SK-N-SH (cell line): Measurements from ENCODE around the gene CCL17. TPM values are rescaled to one million over a fixed set of nuclear protein-coding genes. Genes with fewer than 3 reads are reported as not detected.

Experiments
- CTCF ChIA-PET: fragments of 300-600, 350-600 bp; formaldehyde crosslinking; extraction: SDS; loops from one replicate; lab custom pipeline; 2021; lab: Yijun Ruan, JAX
- POLR2A ChIA-PET: fragments of 350-600 bp; sonication (Branson Sonifier 250); formaldehyde crosslinking; extraction: SDS; loops from one replicate; lab custom pipeline; 2020; ENCODE audit warnings: antibody characterized with exemption, inconsistent platforms; lab: Yijun Ruan, JAX
- DNase-seq: peaks from one replicate; pipeline ENCODE4 v3.0.0; 2012
- H2AFZ ChIP-seq: fragments of 200-600 bp; sonication (generic); 2 replicates; pipeline ENCODE4 v1.8.1; 2016; ENCODE audit warnings: antibody characterized with exemption, mild to moderate bottlenecking, low read depth
- H3F3A ChIP-seq: fragments of 200-600 bp; sonication (generic); replicated peaks from 2 replicates; pipeline ENCODE3; 2016; ENCODE audit warnings: antibody characterized with exemption, mild to moderate bottlenecking; ENCODE audit not compliant: insufficient read depth
- H3K27ac ChIP-seq, 2 experiments: fragments of 200-500 bp in 1 of 2; fragments of 200-600 bp in 1 of 2; sonication (Bioruptor generic) in 1 of 2; sonication (generic), shearing (Covaris generic) in 1 of 2; 2 replicates each; pipeline versions ENCODE4 v1.5.1 to v1.6.1; 2014 to 2016; ENCODE audit warnings: low read depth in 2 of 2, inconsistent platforms in 1 of 2, low read length in 1 of 2, mild to moderate bottlenecking in 1 of 2, mixed read lengths in 1 of 2
- H3K27me3 ChIP-seq: fragments of 200-600 bp; sonication (generic), shearing (Covaris generic); 2 replicates; pipeline ENCODE4 v1.6.1; 2016; ENCODE audit warnings: mixed run types; ENCODE audit not compliant: insufficient read depth
- H3K36me3 ChIP-seq, 2 experiments: fragments of 200-500 bp in 1 of 2; fragments of 200-600 bp in 1 of 2; sonication (Bioruptor generic) in 1 of 2; sonication (generic) in 1 of 2; replicated peaks in 1 of 2; 2 replicates each; pipeline versions ENCODE3 to v1.5.1; 2014 to 2016; ENCODE audit warnings: low read length in 1 of 2, mild to moderate bottlenecking in 1 of 2; ENCODE audit not compliant: insufficient read depth in 2 of 2, control insufficient read depth in 1 of 2
- H3K4me1 ChIP-seq, 2 experiments: fragments of 200-500 bp in 1 of 2; fragments of 200-600 bp in 1 of 2; sonication (Bioruptor generic) in 1 of 2; sonication (generic), shearing (Covaris generic) in 1 of 2; 2 replicates each; pipeline versions ENCODE4 v1.5.1 to v1.6.1; 2014 to 2016; ENCODE audit warnings: low read depth in 1 of 2, low read length in 1 of 2, mixed run types in 1 of 2; ENCODE audit not compliant: insufficient read depth in 2 of 2, control insufficient read depth in 1 of 2
- H3K4me2 ChIP-seq: fragments of 200-600 bp; sonication (generic), shearing (Covaris generic); 2 replicates; pipeline ENCODE4 v1.6.1; 2017; ENCODE audit warnings: mixed run types
- H3K4me3 ChIP-seq, 2 experiments: fragments of 200-500 bp in 1 of 2; fragments of 200-600 bp in 1 of 2; sonication (Bioruptor generic) in 1 of 2; sonication (generic), shearing (Covaris generic) in 1 of 2; 2 replicates each; pipeline versions ENCODE4 v1.5.1 to v1.8.1; 2014 to 2016; ENCODE audit warnings: low read depth in 2 of 2, inconsistent platforms in 1 of 2, low read length in 1 of 2, mild to moderate bottlenecking in 1 of 2, mixed read lengths in 1 of 2, moderate library complexity in 1 of 2
- H3K79me2 ChIP-seq: fragments of 200-600 bp; sonication (generic); 2 replicates; pipeline ENCODE4 v1.8.1; 2017; ENCODE audit warnings: mild to moderate bottlenecking; ENCODE audit not compliant: insufficient read depth
- H3K9ac ChIP-seq: fragments of 200-600 bp; sonication (generic); 2 replicates; pipeline ENCODE4 v1.6.1; 2017; ENCODE audit warnings: mixed run types
- H3K9me2 ChIP-seq: fragments of 200-600 bp; sonication (generic); 2 replicates; pipeline ENCODE4 v1.6.1; 2017; ENCODE audit warnings: mixed run types
- H3K9me3 ChIP-seq: fragments of 200-600 bp; sonication (generic); 2 replicates; pipeline ENCODE4 v1.6.1; 2017; ENCODE audit warnings: mixed run types, mild to moderate bottlenecking, moderate library complexity
- H4K20me1 ChIP-seq: fragments of 200-600 bp; sonication (generic); 2 replicates; pipeline ENCODE4 v1.6.1; 2017; ENCODE audit warnings: mild to moderate bottlenecking, mixed run types; ENCODE audit not compliant: insufficient read depth
- ELF1 ChIP-seq: IDR thresholded peaks from 2 replicates; pipeline ENCODE4 v1.4.0; 2012
- EP300 ChIP-seq, 2 experiments: IDR thresholded peaks; 2 replicates each; pipeline versions ENCODE4 v1.4.0 to v1.6.1; 2012; ENCODE audit warnings: borderline replicate concordance in 1 of 2, low read depth in 1 of 2, low read length in 1 of 2
- FOSL2 ChIP-seq: IDR thresholded peaks from 2 replicates; pipeline ENCODE4 v1.4.0; 2012; ENCODE audit warnings: low read depth, mild to moderate bottlenecking, moderate library complexity, borderline replicate concordance
- FOXM1 ChIP-seq: IDR thresholded peaks from 2 replicates; pipeline ENCODE4 v1.4.0; 2012; ENCODE audit warnings: low read depth, mild to moderate bottlenecking
- JUND ChIP-seq: IDR thresholded peaks from 2 replicates; pipeline ENCODE4 v1.4.0; 2012
- MXI1 ChIP-seq: IDR thresholded peaks from 2 replicates; pipeline ENCODE4 v1.6.1; 2012; ENCODE audit warnings: mild to moderate bottlenecking, low read depth, low read length, improper control_type of control experiment
- NRF1 ChIP-seq: IDR thresholded peaks from 2 replicates; pipeline ENCODE4 v1.6.1; 2012; ENCODE audit warnings: low read depth, mild to moderate bottlenecking, low read length
- POLR2AphosphoS5 ChIP-seq: IDR thresholded peaks from 2 replicates; pipeline ENCODE4 v1.6.1; 2012; ENCODE audit warnings: low read depth, low read length
- RAD21 ChIP-seq: IDR thresholded peaks from 2 replicates; pipeline ENCODE4 v1.6.1; 2012; ENCODE audit warnings: mild to moderate bottlenecking, low read length
- RCOR1 ChIP-seq: fragments of 150-350 bp; IDR thresholded peaks from 2 replicates; pipeline ENCODE4 v1.6.1; 2017; ENCODE audit warnings: antibody characterized with exemption, low read length
- REST ChIP-seq: IDR thresholded peaks from 2 replicates; pipeline ENCODE4 v1.6.1; 2012; ENCODE audit warnings: mild to moderate bottlenecking, low read depth, low read length, moderate library complexity
- RXRA ChIP-seq: IDR thresholded peaks from 2 replicates; pipeline ENCODE4 v1.4.0; 2012; ENCODE audit warnings: low read depth, mild to moderate bottlenecking, borderline replicate concordance
- SIN3A ChIP-seq: IDR thresholded peaks from 2 replicates; pipeline ENCODE4 v1.6.1; 2012; ENCODE audit warnings: low read depth, mild to moderate bottlenecking, low read length, moderate library complexity, borderline replicate concordance
- SMC3 ChIP-seq: IDR thresholded peaks from 2 replicates; pipeline ENCODE4 v1.6.1; 2012; ENCODE audit warnings: low read depth, low read length, improper control_type of control experiment
- TAF1 ChIP-seq: IDR thresholded peaks from 2 replicates; pipeline ENCODE4 v1.6.1; 2012; ENCODE audit warnings: low read depth, mild to moderate bottlenecking, low read length, moderate library complexity, borderline replicate concordance
- TEAD4 ChIP-seq: IDR thresholded peaks from 2 replicates; pipeline ENCODE4 v1.4.0; 2012; ENCODE audit warnings: mild to moderate bottlenecking, borderline replicate concordance; ENCODE audit not compliant: insufficient read depth
- USF1 ChIP-seq: IDR thresholded peaks from 2 replicates; pipeline ENCODE4 v1.4.0; 2012; ENCODE audit warnings: low read depth, borderline replicate concordance
- USF2 ChIP-seq: fragments of 150-350 bp; IDR thresholded peaks from 2 replicates; pipeline ENCODE4 v1.6.1; 2017; ENCODE audit warnings: antibody characterized with exemption, low read length, low read depth, borderline replicate concordance
- ZBTB33 ChIP-seq: IDR thresholded peaks from 2 replicates; pipeline ENCODE4 v1.4.0; 2012; ENCODE audit warnings: low read depth, borderline replicate concordance
- WGBS: methylation state at CpG from one replicate; pipeline ENCODE4 v1.1.6; 2017; ENCODE audit warnings: low lambda C conversion rate; 5-methylcytosine and 5-hydroxymethylcytosine counted together
- polyA plus RNA-seq, 3 experiments: library from polyadenylated mRNA; depleted of rRNA; stranded (reverse); fragments of >200 nt; gene quantifications; 2 replicates each; pipeline ENCODE4 v1.2.3, GENCODE V29; 2012

The CCL17 gene
- polyA plus RNA-seq, 1 of the 3 experiments (the other 2 are of a cell fraction) = not detected

GRCh38 chr16:57391300-57391699 is 13.3 kb upstream of the CCL17 start:
- 63% methylated on average over 4 of the region's 4 CpGs for WGBS
- no peaks in the 10 kb centered on the region for H3K9me3 ChIP-seq
- no peaks in the 10 kb centered on the region for H3K27me3 ChIP-seq
- no peak overlapping the region for H3K9ac ChIP-seq
- H3K36me3 ChIP-seq = no peaks in the 10 kb centered on the region
- H3K4me3 ChIP-seq = no peak overlapping the region
- ChIA-PET CTCF (interaction anchor here (1.5 to 1.8 kb wide), 2 partner anchors 22 to 26 kb away, joined by 3 to 6 read pairs; no protein-coding TSS in a partner anchor), POLR2A (no interaction called here)
- no peak overlapping the region for H2AFZ ChIP-seq
- H3K4me1 ChIP-seq = no peaks in the 10 kb centered on the region
- TF ChIP-seq TEAD4 (no peak), POLR2AphosphoS5 (no peak), SIN3A (no peak), USF1 (no peak), NRF1 (no peak), REST (no peak), ELF1 (no peak), FOSL2 (no peak), ZBTB33 (no peak), SMC3 (no peak), EP300 (IDR thresholded peaks at IDR 0.05; ENCODE audit: borderline replicate concordance in 1 of 2, low read depth in 1 of 2, low read length in 1 of 2) (no peak), FOXM1 (no peak), RCOR1 (no peak), MXI1 (no peak), USF2 (no peak), TAF1 (no peak), JUND (no peak), RAD21 (no peak), RXRA (no peak)
- no peak for DNase-seq
- H3K4me2 ChIP-seq = no peak overlapping the region
- H4K20me1 ChIP-seq = no peaks in the 10 kb centered on the region
- no peaks in the 10 kb centered on the region for H3K79me2 ChIP-seq
- no peaks in the 10 kb centered on the region for H3K9me2 ChIP-seq
- H3K27ac ChIP-seq = no peak overlapping the region
- H3F3A ChIP-seq = no peaks in the 10 kb centered on the region
